Sigmoid colon (tissue), 7 donors: ENCODE measurements around the gene TCEAL7. TPM values are rescaled to one million over a fixed set of nuclear protein-coding genes. Genes with fewer than 3 reads are reported as not detected.
"Not testable (repeated sequence)": the region's sequence is repeated elsewhere in the genome, so short reads cannot be mapped to it uniquely, and the experiment has no call there.

Source experiments
- DNase-seq: peaks from one replicate; pipeline ENCODE4 v3.0.0-alpha.2; 2019
- H3K27ac ChIP-seq, 4 donors: fragments of 200-600 bp; sonication (generic); one replicate each; pipeline ENCODE4 v1.5.1; 2016 to 2019; ENCODE audit warnings: mild to moderate bottlenecking in 1 of 4
- H3K27me3 ChIP-seq, 3 donors: fragments of 200-600 bp; sonication (generic); one replicate each; pipeline ENCODE4 v1.5.1; 2019; ENCODE audit warnings: mild to moderate bottlenecking in 1 of 3
- H3K36me3 ChIP-seq, 4 donors: fragments of 200-600 bp; sonication (generic); one replicate each; pipeline ENCODE4 v1.5.1; 2016 to 2019
- H3K4me1 ChIP-seq, 4 donors: fragments of 200-600 bp; sonication (generic); one replicate each; pipeline ENCODE4 v1.5.1; 2017 to 2019
- H3K4me3 ChIP-seq, 4 donors: fragments of 200-600 bp; sonication (generic); one replicate each; pipeline ENCODE4 v1.5.1; 2017 to 2019; ENCODE audit warnings: mild to moderate bottlenecking in 2 of 4, moderate library complexity in 1 of 4
- H3K9me3 ChIP-seq, 4 donors: fragments of 200-600 bp in 3 of 4; sonication (generic) in 3 of 4; one replicate each; pipeline versions ENCODE4 v1.5.1 to v1.6.1; 2013 to 2019
- EP300 ChIP-seq, 4 donors: sonication (generic); formaldehyde crosslinking; IDR thresholded peaks; one replicate each; pipeline ENCODE4 v1.6.1; 2017; ENCODE audit warnings: antibody characterized with exemption in 4 of 4
- POLR2A ChIP-seq, 2 donors: fragments of 450-650 bp; IDR thresholded peaks; one replicate each; pipeline ENCODE4 v1.6.1; 2016; ENCODE audit warnings: antibody characterized with exemption in 2 of 2, mild to moderate bottlenecking in 2 of 2, moderate library complexity in 2 of 2
- POLR2AphosphoS5 ChIP-seq, 4 donors: sonication (generic); formaldehyde crosslinking; IDR thresholded peaks; one replicate each; pipeline ENCODE4 v1.6.1; 2017; ENCODE audit warnings: antibody characterized with exemption in 4 of 4
- WGBS, 2 donors: extraction: QIAGEN DNeasy Blood & Tissue Kit; methylation state at CpG; one replicate each; pipeline ENCODE4 v1.1.7; 2013; 5-methylcytosine and 5-hydroxymethylcytosine counted together
- intact Hi-C: fragments of 100-400 bp; cut with DNase I; formaldehyde crosslinking; loops from one replicate; pipeline ENCODE4 v1.15.1; 2023
- polyA plus RNA-seq, 3 donors: library from polyadenylated mRNA; stranded (reverse); fragments of 200-250 nt; gene quantifications; one replicate each; pipeline ENCODE4 v1.2.3, GENCODE V29; 2013
- total RNA-seq, 4 donors: library from RNA; depleted of rRNA; stranded (reverse); fragments of >200 nt; gene quantifications; one replicate each; pipeline ENCODE4 v1.1.0, GENCODE V29; 2016
- TF ChIP-seq, protein P1 (sequence below), 4 experiments: fragments of 450-650 bp in 3 of 4; fragments of 200-600 bp in 1 of 4; IDR thresholded peaks; one replicate each; pipeline ENCODE4 v1.5.1; 2016 to 2019; ENCODE audit warnings: antibody characterized with exemption in 4 of 4, mild to moderate bottlenecking in 3 of 4, moderate library complexity in 2 of 4
- donor health status: healthy with polysubstance abuse.
- donor health status: Bipolar disorder and iron deficiency.
- donor health status: healthy.

The TCEAL7 gene, protein sequence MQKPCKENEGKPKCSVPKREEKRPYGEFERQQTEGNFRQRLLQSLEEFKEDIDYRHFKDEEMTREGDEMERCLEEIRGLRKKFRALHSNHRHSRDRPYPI
- total RNA-seq: 10 to 100 TPM; 19.7 to 35.2 (median 32.4) TPM
- 1 to 10 TPM; 1.8 to 7.2 (median 5.1) TPM for polyA plus RNA-seq

DNA sequence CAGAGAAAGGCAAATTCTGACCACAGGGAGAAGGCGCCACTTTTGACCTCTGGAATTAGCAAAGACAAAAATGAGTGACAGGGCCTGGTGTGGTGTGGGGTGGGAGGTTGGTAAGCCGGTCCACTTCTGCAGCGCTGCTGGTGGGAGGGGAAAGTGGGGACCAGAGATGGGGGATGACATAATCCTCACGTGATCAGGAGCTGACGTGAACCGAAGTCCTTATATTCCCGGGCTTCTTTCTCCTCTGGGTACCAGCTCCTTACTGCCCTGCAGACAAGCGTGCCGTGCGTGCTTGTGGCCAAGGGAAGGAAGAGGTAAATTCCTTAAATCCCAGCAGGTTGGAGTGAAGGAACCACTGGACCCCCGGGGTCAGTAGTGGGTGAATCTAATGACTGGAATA lies at the start of gene TCEAL7:
Gene TCEAL7 (plus strand): TSS at position 249 of the 400 bp plus-strand sequence. CDS start 1,165 bp downstream, outside the sequence.
- Histone ChIP-seq H3K36me3 (no peaks in the 10 kb centered on the region), H3K4me3 (peak within 1 kb of the TSS; percentile 23 to 47 (median 44)), H3K4me1 (peaks cover 0 to 5% (median 0%) of the 10 kb centered on the region in 4 donors), H3K27ac (peak within 1 kb of the TSS; percentile 12 to 63 (median 56)), H3K9me3 (no peaks in the 10 kb centered on the region), H3K27me3 (peaks cover 0 to 2% (median 0%) of the 10 kb centered on the region in 3 donors)
- intact Hi-C loops: loop anchor here (5.0 to 10.0 kb wide), 2 partner anchors 78 to 115 kb away; partner anchors contain the start of gene BEX4
- peak; percentile 79 for DNase-seq
- TF ChIP-seq POLR2AphosphoS5 (IDR thresholded peaks at IDR 0.05): peak; percentile 45 to 80 (median 62)
- TF ChIP-seq, protein P1, sequence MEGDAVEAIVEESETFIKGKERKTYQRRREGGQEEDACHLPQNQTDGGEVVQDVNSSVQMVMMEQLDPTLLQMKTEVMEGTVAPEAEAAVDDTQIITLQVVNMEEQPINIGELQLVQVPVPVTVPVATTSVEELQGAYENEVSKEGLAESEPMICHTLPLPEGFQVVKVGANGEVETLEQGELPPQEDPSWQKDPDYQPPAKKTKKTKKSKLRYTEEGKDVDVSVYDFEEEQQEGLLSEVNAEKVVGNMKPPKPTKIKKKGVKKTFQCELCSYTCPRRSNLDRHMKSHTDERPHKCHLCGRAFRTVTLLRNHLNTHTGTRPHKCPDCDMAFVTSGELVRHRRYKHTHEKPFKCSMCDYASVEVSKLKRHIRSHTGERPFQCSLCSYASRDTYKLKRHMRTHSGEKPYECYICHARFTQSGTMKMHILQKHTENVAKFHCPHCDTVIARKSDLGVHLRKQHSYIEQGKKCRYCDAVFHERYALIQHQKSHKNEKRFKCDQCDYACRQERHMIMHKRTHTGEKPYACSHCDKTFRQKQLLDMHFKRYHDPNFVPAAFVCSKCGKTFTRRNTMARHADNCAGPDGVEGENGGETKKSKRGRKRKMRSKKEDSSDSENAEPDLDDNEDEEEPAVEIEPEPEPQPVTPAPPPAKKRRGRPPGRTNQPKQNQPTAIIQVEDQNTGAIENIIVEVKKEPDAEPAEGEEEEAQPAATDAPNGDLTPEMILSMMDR (IDR thresholded peaks at IDR 0.05): no peak
- TF ChIP-seq POLR2A (IDR thresholded peaks at IDR 0.05): peak in 1 of 2 donors; percentile 25
- WGBS, 2 donors: 55 to 71% methylated on average over 11 of the region's 11 CpGs

DNA sequence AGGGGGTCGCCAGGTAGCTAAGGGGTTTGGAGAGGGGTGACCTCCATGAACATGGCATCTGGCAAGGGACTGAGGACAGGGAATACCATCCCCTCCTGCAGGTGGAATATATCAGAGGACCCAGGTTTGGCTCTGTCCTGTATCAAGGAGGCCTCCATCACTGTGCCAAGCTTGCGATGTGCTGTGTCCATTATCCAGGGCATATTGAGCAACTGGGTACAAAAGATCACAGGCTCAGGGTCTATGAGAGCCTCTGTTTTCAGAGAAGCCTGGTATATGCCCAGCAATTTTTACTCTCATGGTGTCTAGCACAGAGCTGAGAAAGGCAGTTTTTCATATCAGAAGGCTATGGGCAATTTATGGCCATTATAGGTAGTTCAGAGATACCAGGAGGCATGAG lies 36.9 kb upstream of the TCEAL7 start:
- Histone ChIP-seq H3K4me3 (no peak overlapping the region), H3K9me3 (no peaks in the 10 kb centered on the region), H3K27me3 (no peaks in the 10 kb centered on the region), H3K36me3 (no peaks in the 10 kb centered on the region), H3K27ac (no peak overlapping the region), H3K4me1 (no peaks in the 10 kb centered on the region)
- intact Hi-C loops: no loop called here
- no peak for TF ChIP-seq POLR2AphosphoS5 (IDR thresholded peaks at IDR 0.05)
- TF ChIP-seq POLR2A (IDR thresholded peaks at IDR 0.05): no peak
- no peak for TF ChIP-seq EP300 (IDR thresholded peaks at IDR 0.05)
- TF ChIP-seq, protein P1 (IDR thresholded peaks at IDR 0.05): no peak
- DNase-seq: no peak
- whole genome bisulfite sequencing, 2 donors: 94 to 97% methylated on average over 2 of the region's 2 CpGs

DNA sequence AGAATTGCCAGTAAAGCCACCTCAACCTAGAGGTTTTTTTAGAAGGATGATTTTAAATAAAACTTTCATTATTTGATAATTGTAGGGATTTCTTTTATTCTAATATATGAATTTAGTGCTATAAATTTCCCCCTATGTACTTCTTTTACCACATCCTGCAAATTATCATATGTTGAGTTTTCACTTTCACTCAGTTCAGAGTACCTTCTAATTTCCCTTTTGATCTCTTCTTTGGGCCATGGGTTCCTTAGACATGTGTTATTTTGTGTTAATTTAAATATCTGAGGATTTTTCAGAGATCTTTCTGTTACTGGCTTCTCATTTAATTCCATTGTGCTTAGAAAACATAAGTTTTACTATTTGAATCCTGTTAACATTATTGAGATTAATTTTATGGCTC lies 25.3 kb upstream of the TCEAL7 start:
- DNase-seq: no peak
- intact Hi-C loops: no loop called here
- no peaks in the 10 kb centered on the region for H3K9me3 ChIP-seq
- no peak overlapping the region for H3K4me3 ChIP-seq
- H3K36me3 ChIP-seq: no peaks in the 10 kb centered on the region
- no peak overlapping the region for H3K27ac ChIP-seq
- TF ChIP-seq POLR2A (IDR thresholded peaks at IDR 0.05) (no peak), EP300 (IDR thresholded peaks at IDR 0.05) (no peak), POLR2AphosphoS5 (IDR thresholded peaks at IDR 0.05) (no peak)
- TF ChIP-seq, protein P1 (IDR thresholded peaks at IDR 0.05): no peak
- H3K4me1 ChIP-seq: no peaks in the 10 kb centered on the region
- H3K27me3 ChIP-seq: no peaks in the 10 kb centered on the region

DNA sequence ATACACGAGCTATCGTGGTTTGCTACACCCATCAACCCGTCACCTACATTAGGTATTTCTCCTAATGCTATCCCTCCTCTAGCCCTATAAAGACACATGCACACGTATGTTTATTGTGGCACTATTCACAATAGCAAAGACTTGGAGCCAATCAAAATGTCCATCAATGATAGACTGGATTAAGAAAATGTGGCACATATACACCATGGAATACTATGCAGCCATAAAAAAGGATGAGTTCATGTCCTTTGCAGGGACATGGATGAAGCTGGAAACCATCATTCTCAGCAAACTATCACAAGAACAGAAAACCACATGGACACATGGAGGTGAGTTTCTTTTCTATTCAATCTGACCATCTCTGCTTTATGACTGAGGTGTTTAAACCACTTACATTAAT lies 24.4 kb upstream of the TCEAL7 start:
- WGBS, 2 donors: 95 to 97% methylated on average over 4 of the region's 4 CpGs
- H3K9me3 ChIP-seq, H3K27ac ChIP-seq, DNase-seq, H3K4me3 ChIP-seq, H3K4me1 ChIP-seq, intact Hi-C loops, H3K27me3 ChIP-seq, H3K36me3 ChIP-seq: not testable (repeated sequence)

DNA sequence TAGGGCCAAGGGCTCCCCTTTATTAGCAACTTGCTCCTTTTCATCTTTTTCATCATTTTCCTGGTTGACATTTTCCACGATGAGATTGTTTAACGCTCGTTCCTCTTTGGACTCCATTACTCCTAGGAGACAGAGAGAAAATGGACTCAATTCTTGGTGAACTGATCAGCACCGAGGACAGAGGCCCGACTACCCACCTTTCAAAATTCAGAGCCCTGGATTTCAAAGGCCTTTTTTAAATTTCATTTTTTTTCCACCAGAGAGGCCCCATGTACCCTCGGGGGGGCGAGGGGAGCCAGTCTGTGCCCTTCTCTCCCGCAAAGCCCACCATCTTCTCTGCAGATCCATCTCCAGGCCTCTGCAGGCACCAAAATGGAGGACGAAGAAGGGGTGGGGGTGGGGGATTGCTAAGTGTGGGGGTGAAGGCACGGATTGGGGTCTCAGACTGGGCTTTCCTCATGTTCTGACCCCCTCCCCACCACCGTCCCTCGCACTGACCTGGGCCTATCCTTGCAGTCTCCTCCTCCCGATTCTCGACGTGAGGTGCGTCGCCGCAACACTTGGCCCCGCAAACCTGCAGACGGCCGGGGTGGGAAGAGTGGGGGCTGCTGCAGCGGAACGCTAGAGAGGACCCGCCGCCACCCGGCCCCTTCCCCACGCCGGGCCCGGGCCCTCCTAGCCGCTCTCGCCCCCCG lies 20.0 kb upstream of the TCEAL7 start:
- Histone ChIP-seq H3K4me1 (peaks cover 0 to 5% (median 2%) of the 10 kb centered on the region in 4 donors), H3K36me3 (no peaks in the 10 kb centered on the region), H3K27ac (no peak overlapping the region), H3K4me3 (peak overlapping the region; percentile 25 to 51 (median 42)), H3K9me3 (no peaks in the 10 kb centered on the region), H3K27me3 (peaks cover 0 to 9% (median 0%) of the 10 kb centered on the region in 3 donors)
- WGBS, 2 donors: 20 to 24% methylated on average over 29 to 32 of the region's 32 CpGs
- TF ChIP-seq POLR2AphosphoS5 (IDR thresholded peaks at IDR 0.05): no peak
- TF ChIP-seq, protein P1 (IDR thresholded peaks at IDR 0.05): no peak
- no peak for DNase-seq
- intact Hi-C loops: no loop called here
